Stimulated activated CD8-positive, alpha-beta memory T cell treated with anti-CD3 and anti-CD28 coated beads, Interleukin-2, amount 100 ng/mL, for 48 hours (primary cell): ENCODE measurements around the gene IP6K1.
A peak's percentile ranks its signal among the peaks of the same experiment; 100 is the strongest.
"Not testable (repeated sequence)": the region's sequence is repeated elsewhere in the genome, so short reads cannot be mapped to it uniquely, and the experiment has no call there.

Experiments used
- DNase-seq, 2 donors: peaks; one replicate each; pipeline ENCODE4 v3.0.0-alpha.2; 2020; ENCODE audit warnings: low read depth in 2 of 2

Gene IP6K1

DNA sequence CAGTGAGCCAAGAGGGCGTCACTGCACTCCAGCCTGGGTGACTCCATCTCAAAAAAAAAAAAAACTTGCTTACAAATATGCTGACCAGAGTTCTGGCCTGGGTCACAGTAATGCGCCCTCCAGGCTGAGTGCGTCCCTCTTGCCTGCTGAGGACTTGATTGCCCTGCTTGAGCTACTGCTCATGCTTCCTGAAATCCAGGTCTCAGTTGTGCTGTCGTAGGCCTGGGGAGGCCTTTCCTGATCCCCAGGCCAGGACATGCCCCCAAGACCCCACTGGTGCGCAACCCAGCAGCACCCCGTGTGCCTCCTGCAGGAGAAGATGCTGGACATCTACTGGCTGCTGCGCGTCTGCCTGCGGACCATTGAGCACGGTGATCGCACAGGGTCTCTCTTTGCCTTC lies 74.2 kb downstream of the IP6K1 start:
- DNase-seq, result no peak

GRCh38 chr3:49711489-49711888 lies 74.9 kb downstream of the IP6K1 start:
- no peak for DNase-seq

- no peak for DNase-seq
Measured at GRCh38 chr3:49709852-49710251, 76.5 kb downstream of the IP6K1 start.

- no peak for DNase-seq
Measured at GRCh38 chr3:49707113-49707480, 79.2 kb downstream of the IP6K1 start.

DNA sequence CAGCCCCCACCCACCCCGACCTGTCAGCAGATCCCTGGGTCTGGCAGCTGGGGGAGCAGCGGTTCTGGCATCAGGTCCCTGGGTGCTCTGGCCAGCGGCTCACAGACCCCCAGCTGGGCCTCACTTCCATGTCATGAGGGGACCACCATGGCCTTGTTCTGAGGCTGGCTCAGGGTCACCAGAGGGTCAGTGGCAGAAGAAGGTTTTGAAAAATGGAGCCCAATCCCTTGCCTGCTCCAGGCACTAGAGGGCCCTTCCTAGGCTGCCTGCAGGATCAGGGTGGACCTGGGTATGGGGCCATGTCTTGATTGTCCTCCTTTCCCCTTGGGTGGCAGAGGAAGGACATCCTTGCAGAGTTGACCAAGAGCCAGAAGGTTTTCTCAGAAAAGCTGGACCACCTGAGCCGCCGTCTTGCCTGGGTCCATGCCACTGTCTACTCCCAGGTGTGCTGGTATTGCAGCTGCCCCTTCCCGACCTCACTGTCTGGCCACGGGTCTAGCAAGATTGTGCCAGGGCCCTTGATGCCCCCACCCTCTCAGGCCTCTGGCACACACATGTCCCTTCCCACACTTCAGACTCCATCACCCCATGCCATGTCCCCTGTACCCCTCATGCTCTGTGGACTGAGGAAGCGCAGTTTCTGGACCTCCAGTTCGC lies 79.8 kb downstream of the IP6K1 start:
- no peak for DNase-seq

GRCh38 chr3:49705390-49705960 lies 80.9 kb downstream of the IP6K1 start:
- no peak for DNase-seq

- DNase-seq, result no peak
Measured at GRCh38 chr3:49704629-49705028, 81.7 kb downstream of the IP6K1 start.

DNA sequence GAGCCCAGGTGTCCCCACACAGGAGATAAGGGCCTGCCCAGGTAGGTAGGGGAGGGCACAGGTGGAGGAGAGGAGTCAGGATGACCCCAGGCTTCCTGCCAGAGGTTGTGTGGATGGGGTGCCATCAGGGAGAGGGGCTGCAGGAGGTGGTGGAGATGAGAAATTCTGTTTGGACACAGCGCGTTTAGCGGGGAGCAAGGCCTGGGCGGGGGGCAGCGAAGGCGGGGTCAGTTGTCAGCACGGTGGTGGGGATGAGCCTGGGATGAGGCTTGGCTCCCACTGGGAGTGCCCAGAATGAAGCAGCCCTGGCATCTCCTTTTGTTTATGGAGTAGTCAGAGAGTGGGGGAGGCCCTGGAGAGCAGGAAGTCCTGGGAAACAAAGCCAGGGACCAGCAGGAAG lies 82.4 kb downstream of the IP6K1 start:
- DNase-seq, result no peak

DNA sequence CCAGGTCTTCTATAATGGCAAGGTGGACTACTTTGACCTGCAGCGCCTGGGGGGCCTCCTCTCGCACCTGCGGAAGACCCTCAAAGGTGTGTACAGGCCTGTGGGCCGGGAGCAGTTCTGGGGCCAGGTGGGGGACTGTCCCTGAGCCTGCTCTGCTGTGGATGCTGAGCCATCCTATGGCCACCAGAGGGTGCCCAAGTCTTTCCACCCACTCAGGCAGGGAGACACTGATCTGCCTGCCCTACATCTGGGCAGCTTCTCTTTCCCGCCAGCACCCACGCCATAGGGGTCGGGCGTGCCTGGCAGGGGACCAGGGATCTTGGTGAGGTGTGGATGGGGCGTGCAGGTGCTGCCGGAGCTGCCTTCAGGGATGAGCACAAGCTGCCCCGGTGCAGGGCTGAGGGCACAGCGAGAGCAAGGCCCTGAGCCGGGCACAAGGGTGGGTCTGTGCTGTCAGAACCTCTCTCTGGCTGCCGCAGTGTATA lies 82.9 kb downstream of the IP6K1 start:
- peak in 1 of 2 donors; percentile 42 for DNase-seq

DNA sequence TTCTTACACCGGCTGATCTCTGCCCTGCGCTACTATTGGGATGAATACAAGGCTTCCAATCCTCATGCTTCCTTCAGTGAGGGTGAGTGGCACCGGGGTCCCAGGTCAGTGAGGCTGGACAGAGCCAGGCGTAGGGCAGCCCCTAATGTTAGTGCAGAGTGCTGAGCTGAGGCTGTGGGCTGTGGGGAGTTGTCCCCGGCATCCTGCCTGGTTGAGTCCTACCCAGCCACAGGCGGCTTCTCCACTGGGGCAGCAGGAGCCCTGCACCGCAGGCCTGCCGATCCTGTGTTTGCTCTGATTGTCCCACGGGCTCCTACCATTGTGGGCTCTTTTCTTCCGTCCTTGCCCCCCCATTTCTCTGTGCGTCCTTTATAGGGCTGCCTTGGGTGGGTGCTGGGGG lies 83.7 kb downstream of the IP6K1 start:
- DNase-seq, result no peak

- no peak for DNase-seq
Measured at GRCh38 chr3:49701388-49702077, 84.8 kb downstream of the IP6K1 start.

DNA sequence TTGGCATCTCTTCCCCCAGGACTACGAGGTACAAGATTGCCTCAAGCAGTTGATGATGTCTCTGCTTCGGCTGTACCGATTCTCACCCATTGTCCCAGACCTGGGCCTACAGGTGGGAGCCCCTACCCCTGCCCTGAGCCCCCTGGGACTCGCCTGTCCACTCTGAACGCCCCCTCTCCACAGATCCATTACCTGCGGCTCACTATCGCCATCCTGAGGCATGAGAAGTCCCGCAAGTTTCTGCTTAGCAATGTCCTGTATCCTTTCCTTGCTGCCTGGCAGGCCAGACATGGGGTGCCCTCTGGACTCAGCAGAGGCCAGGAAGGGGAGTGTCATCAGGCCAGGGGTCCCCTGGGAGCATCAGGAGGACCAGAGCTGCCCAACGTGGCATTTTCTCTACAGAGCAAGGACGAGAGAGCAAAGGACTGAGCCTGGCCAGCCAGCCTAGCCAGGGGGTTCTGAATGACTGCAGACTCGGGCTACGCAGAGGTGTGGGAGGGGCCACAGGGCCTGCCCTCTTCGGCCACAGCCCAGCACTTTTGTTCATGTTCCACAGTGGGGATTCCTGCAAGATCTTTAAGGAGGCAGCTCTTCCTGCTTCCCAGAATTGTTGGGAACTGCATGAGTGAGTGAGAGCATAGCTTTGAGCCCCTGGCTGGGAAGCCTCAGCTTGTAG lies 85.8 kb downstream of the IP6K1 start:
- DNase-seq, result no peak

- DNase-seq, result no peak
Measured at GRCh38 chr3:49700014-49700413, 86.3 kb downstream of the IP6K1 start.

GRCh38 chr3:49699281-49699979 lies 86.9 kb downstream of the IP6K1 start:
- DNase-seq, result no peak

DNA sequence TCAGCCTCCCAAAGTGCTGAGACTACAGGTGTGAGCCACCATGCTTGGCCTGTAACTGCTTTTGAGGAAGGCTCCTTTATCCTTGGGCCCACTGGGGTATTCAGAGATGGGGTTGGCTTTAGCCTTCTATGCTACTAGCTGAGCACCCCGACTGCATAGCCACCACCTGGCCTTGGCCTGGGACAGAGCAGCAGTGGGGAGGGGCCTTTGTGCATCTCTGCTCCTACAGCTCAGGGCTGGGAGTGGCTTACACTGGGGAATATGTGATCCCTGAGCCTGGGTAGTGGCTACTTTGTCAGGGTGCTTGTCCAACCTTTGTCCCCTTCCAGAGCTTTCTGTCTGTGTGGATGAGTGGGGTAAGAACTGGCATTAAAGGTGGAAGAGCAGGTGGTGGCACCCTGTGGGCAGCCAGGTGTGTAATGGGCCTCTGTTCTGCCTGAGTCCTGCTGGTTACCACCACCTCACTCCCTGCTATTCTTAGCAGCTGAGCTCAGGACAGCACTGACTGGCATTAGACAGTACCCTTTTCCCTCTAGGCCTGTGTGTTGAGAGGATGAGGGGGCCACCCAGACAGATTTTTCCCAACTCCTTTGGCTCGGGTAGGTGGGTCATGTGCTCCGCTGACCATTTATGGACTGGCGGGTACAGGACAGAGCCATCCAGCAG lies 90.9 kb downstream of the IP6K1 start:
- not testable (repeated sequence) for DNase-seq

GRCh38 chr3:49694409-49695070 lies 91.8 kb downstream of the IP6K1 start:
- not testable (repeated sequence) for DNase-seq

DNA sequence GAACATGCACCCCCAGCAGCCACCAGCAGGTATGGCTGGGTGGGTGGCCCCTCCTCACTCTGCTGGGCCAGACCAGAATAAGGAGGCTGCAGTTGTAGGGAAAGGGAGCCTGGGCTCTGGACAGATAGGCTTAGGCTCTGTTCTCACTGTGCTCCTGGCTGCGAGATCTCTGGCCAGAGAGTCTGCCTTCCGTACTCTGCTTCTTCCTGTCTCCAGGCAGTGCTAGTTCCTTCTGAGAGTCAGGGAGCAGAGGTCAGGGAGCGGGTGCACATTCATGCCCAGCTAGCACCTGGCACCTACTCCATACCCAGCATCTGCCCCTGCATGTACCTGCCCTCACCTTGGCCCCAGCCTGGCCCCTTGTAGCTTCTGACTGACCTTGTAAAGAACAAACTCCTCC lies 94.9 kb downstream of the IP6K1 start:
- DNase-seq, result not testable (repeated sequence)

- not testable (repeated sequence) for DNase-seq
Measured at GRCh38 chr3:49690856-49691255, 95.5 kb downstream of the IP6K1 start.

DNA sequence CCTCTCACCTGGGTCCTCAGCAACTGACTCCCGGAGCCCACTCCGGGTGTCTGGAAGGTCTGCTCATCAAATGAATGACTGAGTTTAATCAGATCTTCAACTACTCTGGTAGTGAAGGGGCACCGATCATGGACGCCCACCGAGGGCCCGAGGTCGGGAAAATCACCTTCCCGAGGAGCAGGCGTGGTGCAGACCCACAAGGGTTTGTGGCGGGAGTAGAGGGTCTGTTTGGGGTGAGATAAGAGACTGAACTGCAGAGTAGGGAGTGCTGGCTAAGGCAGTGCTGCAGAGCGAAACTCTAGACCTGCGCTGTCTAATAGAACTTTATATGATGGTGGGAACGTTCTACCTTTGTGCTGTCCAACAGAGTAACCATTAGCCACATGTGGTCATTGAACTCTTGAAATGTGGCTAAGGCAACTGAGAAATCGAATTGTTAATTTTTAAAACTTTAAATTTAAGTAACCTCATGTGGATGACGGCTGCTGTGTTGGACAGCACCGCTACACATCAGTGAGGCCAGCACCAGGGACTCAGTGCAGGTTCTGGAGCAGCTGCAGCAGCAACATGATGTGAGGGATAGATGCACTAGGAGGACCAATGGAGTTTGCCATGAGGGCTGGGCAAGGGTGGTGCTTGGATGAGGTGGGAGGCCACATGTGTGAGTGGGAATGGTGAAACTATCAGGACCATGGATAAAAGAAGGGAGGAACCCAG lies 96.3 kb downstream of the IP6K1 start:
- DNase-seq, result not testable (repeated sequence)
